GM18907 (cell line): Measurements from ENCODE around the gene RAB3IL1.
"Not testable (repeated sequence)": the region's sequence is repeated elsewhere in the genome, so short reads cannot be mapped to it uniquely, and the experiment has no call there.

Source experiments
- ATAC-seq: cut with Tn5 transposase; IDR thresholded peaks from one replicate; pipeline ENCODE4 v1.9.1; 2021; ENCODE audit warnings: mild to moderate bottlenecking, moderate library complexity; ENCODE audit not compliant: unreplicated experiment

RAB3IL1 gene

GRCh38 chr11:61887839-61888494 lies 29.4 kb downstream of the RAB3IL1 start:
- no peak for ATAC-seq

- ATAC-seq: no peak
Observed at GRCh38 chr11:61886643-61887042, 30.7 kb downstream of the RAB3IL1 start.

GRCh38 chr11:61885784-61886580 lies 31.4 kb downstream of the RAB3IL1 start:
- no peak for ATAC-seq

GRCh38 chr11:61885166-61885778 lies 32.1 kb downstream of the RAB3IL1 start:
- no peak for ATAC-seq

GRCh38 chr11:61883947-61884346 lies 33.4 kb downstream of the RAB3IL1 start:
- ATAC-seq: no peak

GRCh38 chr11:61883327-61883726 lies 34.0 kb downstream of the RAB3IL1 start:
- ATAC-seq: no peak

GRCh38 chr11:61882879-61883278 lies 34.5 kb downstream of the RAB3IL1 start:
- no peak for ATAC-seq

- not testable (repeated sequence) for ATAC-seq
Observed at GRCh38 chr11:61882267-61882666, 35.1 kb downstream of the RAB3IL1 start.

GRCh38 chr11:61881397-61881796 lies 36.0 kb downstream of the RAB3IL1 start:
- ATAC-seq: no peak

- ATAC-seq: no peak
Observed at GRCh38 chr11:61880454-61880853, 36.9 kb downstream of the RAB3IL1 start.

GRCh38 chr11:61880031-61880430 lies 37.3 kb downstream of the RAB3IL1 start:
- ATAC-seq: no peak

- ATAC-seq: no peak
Observed at GRCh38 chr11:61879152-61879551, 38.2 kb downstream of the RAB3IL1 start.

GRCh38 chr11:61875698-61876097 lies 41.7 kb downstream of the RAB3IL1 start:
- no peak for ATAC-seq

GRCh38 chr11:61874853-61875252 lies 42.5 kb downstream of the RAB3IL1 start:
- no peak for ATAC-seq

- no peak for ATAC-seq
Observed at GRCh38 chr11:61874377-61874809, 43.0 kb downstream of the RAB3IL1 start.

- ATAC-seq: no peak
Observed at GRCh38 chr11:61873588-61874376, 43.6 kb downstream of the RAB3IL1 start.

- no peak for ATAC-seq
Observed at GRCh38 chr11:61872935-61873565, 44.3 kb downstream of the RAB3IL1 start.

- peak; percentile 83 for ATAC-seq
Observed at GRCh38 chr11:61871158-61871597, 46.2 kb downstream of the RAB3IL1 start.

- no peak for ATAC-seq
Observed at GRCh38 chr11:61870541-61871031, 46.8 kb downstream of the RAB3IL1 start.

GRCh38 chr11:61869708-61870451 lies 47.5 kb downstream of the RAB3IL1 start:
- ATAC-seq: no peak
